ENCODE data around the gene MIB2. TPM values are rescaled to one million over a fixed set of nuclear protein-coding genes. Genes with fewer than 3 reads are reported as not detected.

The MIB2 gene
- total and polyA plus RNA-seq, 2 of the 4 experiments (the other 2 are of a cell fraction): 17.2 to 47.8 TPM

- dilution Hi-C loops (cut with HindIII; ENCODE audit: low sequenced_read_pairs, unreplicated experiment): no loop called here
- no peaks in the 10 kb centered on the region for H3K9me3 ChIP-seq (ENCODE audit: control insufficient read depth, insufficient read depth, low read length)
Observed at GRCh38 chr1:1598720-1599029, 16.6 kb upstream of the MIB2 start.

More at GRCh38 chr1:1598720-1599029, 16.6 kb upstream of the MIB2 start:
- H3K14ac ChIP-seq (replicated peaks; ENCODE audit: low read depth, low read length): no peak overlapping the region
- H2AFZ ChIP-seq (replicated peaks; ENCODE audit: low read length, poor library complexity): peak overlapping the region; percentile 87
- H3K56ac ChIP-seq (ENCODE audit: extremely low read depth, insufficient read depth, low read length): no peak overlapping the region
- WGBS, 2 experiments (ENCODE audit: extremely low coverage in 2 of 2, insufficient read length in 1 of 2): 90% methylated on average over 7 of the region's 13 CpGs; no CpG with 5 or more reads in 1 of the 2 experiments
- H2BK5ac ChIP-seq (ENCODE audit: low read depth, low read length, poor library complexity, severe bottlenecking): no peak overlapping the region
- no peak overlapping the region for H3K27ac ChIP-seq (ENCODE audit: insufficient read depth, low read length)
- no peak overlapping the region for H4K8ac ChIP-seq (ENCODE audit: low read depth in 2 of 2, low read length in 2 of 2)
- TF ChIP-seq SMC3 (IDR thresholded peaks at IDR 0.05; ENCODE audit: low read depth, low read length) (no peak), ELK1 (IDR thresholded peaks at IDR 0.05; ENCODE audit: borderline replicate concordance, low read depth, low read length) (no peak), CEBPB (IDR thresholded peaks at IDR 0.05; ENCODE audit: low read depth, low read length) (no peak), RCOR1 (IDR thresholded peaks at IDR 0.05; ENCODE audit: insufficient replicate concordance, low read length) (no peak), RFX5 (IDR thresholded peaks at IDR 0.05; ENCODE audit: low read depth, low read length) (no peak)
- ATAC-seq (ENCODE audit: low read depth) (no peak), DNase-seq (no peak)
- H2BK120ac ChIP-seq (ENCODE audit: low read depth, low read length): no peak overlapping the region
- no peak overlapping the region for H3K9ac ChIP-seq (ENCODE audit: low read depth, low read length)
- H2BK15ac ChIP-seq (ENCODE audit: low read depth, low read length): no peak overlapping the region
- H3K4ac ChIP-seq (ENCODE audit: low read depth, low read length): no peak overlapping the region
- no peaks in the 10 kb centered on the region for H4K20me1 ChIP-seq (ENCODE audit: insufficient read depth, low read length)
- H2AK9ac ChIP-seq (replicated peaks; ENCODE audit: low read depth, low read length, poor library complexity): peak overlapping the region; percentile 28
- no peak overlapping the region for H4K5ac ChIP-seq (ENCODE audit: low read depth, low read length)
- peaks cover 24% of the 10 kb centered on the region for H3K27me3 ChIP-seq (ENCODE audit: control insufficient read depth, insufficient read depth, low read length)
- H3K4me2 ChIP-seq (ENCODE audit: low read depth, low read length): no peak overlapping the region
- in situ Hi-C loops (cut with MboI; ENCODE audit: low sequenced_read_pairs) (no loop called here), intact Hi-C loops (cut with micrococcal nuclease) (no loop called here)
- no peak overlapping the region for H2AK5ac ChIP-seq (ENCODE audit: low read depth, low read length)
- POLR2A ChIA-PET (ENCODE audit: unreplicated experiment): no interaction called here
- H2BK20ac ChIP-seq (ENCODE audit: low read depth, low read length): no peak overlapping the region
- no peaks in the 10 kb centered on the region for H3K79me1 ChIP-seq (ENCODE audit: low read depth in 1 of 2, low read length in 2 of 2)
- H3K9me1 ChIP-seq (ENCODE audit: insufficient read depth, low read length): no peaks in the 10 kb centered on the region
- no peak overlapping the region for H3K18ac ChIP-seq (ENCODE audit: low read depth, low read length)
- no peak overlapping the region for H3K4me3 ChIP-seq (ENCODE audit: insufficient read depth, low read depth, low read length)
- BruUV-seq (replicated peaks): no TSS peak
- no peaks in the 10 kb centered on the region for H3K36me3 ChIP-seq (ENCODE audit: control insufficient read depth, insufficient read depth, low read length)
- peaks cover 10% of the 10 kb centered on the region; the same call in 1 of the 2 replicates for H3K4me1 ChIP-seq (ENCODE audit: control insufficient read depth, insufficient read depth, low read length)
- CTCF ChIA-PET: no interaction called here
- no peak overlapping the region for H4K91ac ChIP-seq (ENCODE audit: insufficient read depth, low read depth, low read length)
- H3K23ac ChIP-seq (ENCODE audit: low read depth, low read length): no peak overlapping the region
